ENCODE results near the gene PARP9.

DNA sequence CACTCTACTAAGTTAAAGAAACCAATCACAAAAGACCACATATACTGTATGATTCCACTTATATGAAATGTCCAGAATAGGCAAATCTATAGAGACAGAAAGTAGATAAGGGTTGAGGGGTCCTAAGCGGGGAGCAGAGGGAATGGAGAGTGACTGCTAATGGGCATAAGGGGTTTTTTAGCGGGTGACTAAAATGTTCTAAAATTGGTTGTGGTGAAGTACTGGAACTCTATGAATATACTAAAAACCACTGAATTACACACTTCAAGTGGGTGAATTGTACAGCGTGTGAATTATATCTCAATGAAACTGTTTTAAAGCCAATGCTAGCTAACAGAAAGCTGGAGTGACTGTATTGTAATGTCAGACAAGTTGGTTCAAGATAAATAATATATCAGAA is 82.7 kb downstream of the PARP9 start:
- TF ChIP-seq CTCF (IDR thresholded peaks at IDR 0.05 in 2 of 3, conservative IDR thresholded peaks at IDR 0.05 in 1 of 3; ENCODE audit: control insufficient read depth in 2 of 3, extremely low read depth in 1 of 3, insufficient read depth in 1 of 3, low read depth in 3 of 3, low read length in 3 of 3) (no peak), YY1 (IDR thresholded peaks at IDR 0.05; ENCODE audit: low read depth, low read length) (no peak), POLR2A (IDR thresholded peaks at IDR 0.05; ENCODE audit: low read depth, low read length) (no peak), CBX5 (IDR thresholded peaks at IDR 0.05; ENCODE audit: low read depth) (no peak), NFIC (IDR thresholded peaks at IDR 0.05; ENCODE audit: low read depth, low read length) (peak; percentile 68; the same call in 1 of the 2 replicates), CBX3 (IDR thresholded peaks at IDR 0.05; ENCODE audit: borderline replicate concordance, low read depth) (no peak), TCF12 (IDR thresholded peaks at IDR 0.05; ENCODE audit: low read depth, low read length) (no peak), RAD51 (IDR thresholded peaks at IDR 0.05) (no peak), ZNF24 (IDR thresholded peaks at IDR 0.05) (no peak), MTA2 (IDR thresholded peaks at IDR 0.05; ENCODE audit: low read depth) (peak; percentile 81), SREBF2 (IDR thresholded peaks at IDR 0.05; ENCODE audit: low read length) (no peak), KAT2A (conservative IDR thresholded peaks at IDR 0.05; ENCODE audit: control insufficient read depth, low read depth, low read length) (no peak)
- TF ChIP-seq, protein P1, sequence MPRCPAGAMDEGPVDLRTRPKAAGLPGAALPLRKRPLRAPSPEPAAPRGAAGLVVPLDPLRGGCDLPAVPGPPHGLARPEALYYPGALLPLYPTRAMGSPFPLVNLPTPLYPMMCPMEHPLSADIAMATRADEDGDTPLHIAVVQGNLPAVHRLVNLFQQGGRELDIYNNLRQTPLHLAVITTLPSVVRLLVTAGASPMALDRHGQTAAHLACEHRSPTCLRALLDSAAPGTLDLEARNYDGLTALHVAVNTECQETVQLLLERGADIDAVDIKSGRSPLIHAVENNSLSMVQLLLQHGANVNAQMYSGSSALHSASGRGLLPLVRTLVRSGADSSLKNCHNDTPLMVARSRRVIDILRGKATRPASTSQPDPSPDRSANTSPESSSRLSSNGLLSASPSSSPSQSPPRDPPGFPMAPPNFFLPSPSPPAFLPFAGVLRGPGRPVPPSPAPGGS (IDR thresholded peaks at IDR 0.05; ENCODE audit: borderline replicate concordance, insufficient read depth, low read depth, low read length, poor library complexity, severe bottlenecking), result peak; percentile 30

Data from GM12878 (cell line).